ENCODE results near the gene IL17REL.

GRCh38 chr22:49971232-49972162 lies 41.1 kb downstream of the IL17REL start:
- TF ChIP-seq CTCF (IDR thresholded peaks at IDR 0.05) (no peak), POLR2A (IDR thresholded peaks at IDR 0.05) (no peak)

Data from lower leg skin (tissue), 3 donors.